ENCODE measurements around the gene ZNF275. TPM values are rescaled to one million over a fixed set of nuclear protein-coding genes. Genes with fewer than 3 reads are reported as not detected.
A peak's percentile ranks its signal among the peaks of the same experiment; 100 is the strongest.

The ZNF275 gene
- total RNA-seq, 2 donors from 2014 or later: 5.2 to 6.2 TPM

DNA sequence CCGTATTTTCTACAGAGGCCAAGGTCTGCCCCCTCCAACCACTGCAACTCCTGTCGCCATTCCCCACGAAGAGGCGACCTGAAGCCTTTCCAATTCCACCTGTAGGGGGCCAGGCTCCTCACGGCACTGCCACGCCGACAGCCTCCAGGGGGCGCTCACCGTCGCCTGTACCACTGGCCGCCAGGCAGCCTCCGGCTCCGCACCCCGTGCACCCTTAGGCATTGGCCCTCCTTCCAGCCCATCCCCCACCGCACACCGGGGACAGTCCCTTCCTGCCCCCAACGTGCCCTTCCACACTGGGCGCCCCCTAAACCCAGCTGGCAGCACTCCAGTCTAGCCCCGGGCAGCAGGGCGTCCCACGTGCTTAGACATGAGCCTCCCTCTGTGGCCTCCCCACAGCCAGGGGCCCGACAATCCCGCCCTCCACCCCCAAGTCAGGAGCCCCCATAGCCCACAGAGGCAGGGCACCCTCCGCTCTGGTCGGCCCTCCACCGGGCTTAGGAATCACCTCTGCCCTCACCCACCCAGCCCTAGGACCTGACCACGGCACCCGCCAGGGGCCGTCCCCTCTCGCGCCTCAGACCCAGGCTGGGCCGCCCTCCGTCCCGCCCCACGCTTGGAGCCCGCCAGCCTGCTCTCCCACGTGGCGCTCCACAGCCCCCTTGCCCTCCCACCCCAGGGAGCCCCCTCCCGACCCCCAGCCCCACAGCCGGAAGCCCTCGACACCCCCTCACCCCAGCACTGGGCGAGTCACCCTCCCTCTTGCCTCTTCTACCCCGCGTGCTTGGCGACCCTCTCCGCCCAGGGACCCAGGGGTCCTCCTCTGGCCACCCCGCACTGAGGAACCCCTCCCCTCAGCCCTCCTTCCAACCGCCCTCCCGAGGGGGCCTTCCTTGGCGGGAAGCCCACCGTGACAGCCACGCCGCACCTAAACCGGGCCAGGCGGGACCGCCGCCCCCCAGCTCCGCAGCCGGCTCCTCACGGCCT, 66.5 kb downstream of the ZNF275 start:
- intact Hi-C loops (cut with DNase I, micrococcal nuclease): no loop called here
- peak in 1 of 2 donors; percentile 50 for DNase-seq
- ATAC-seq: peak; percentile 29

- DNase-seq (no peak), ATAC-seq (no peak)
- intact Hi-C loops (cut with DNase I, micrococcal nuclease): no loop called here
Observed at GRCh38 chrX:153401133-153401764, 67.3 kb downstream of the ZNF275 start, which contains the start of gene PNMA6E. Gene PNMA6E (minus strand): TSS chrX:153401350. CDS start chrX:153398849, 2,501 bp downstream.

Other genes with a start within 250 kb of the ZNF275 start
- not detected for gene MAGEA1, start 154.9 kb upstream of the ZNF275 start, total RNA-seq
- gene PNMA6F, start 12.4 kb upstream of the ZNF275 start, total RNA-seq: not detected
- gene PNMA6E, start 67.2 kb downstream of the ZNF275 start, total RNA-seq: not detected
- under 1 TPM; 0.18 to 0.50 TPM for gene ZFP92, start 77.3 kb downstream of the ZNF275 start, total RNA-seq
- under 1 TPM; 0.42 to 0.73 TPM for gene TREX2, start 111.9 kb downstream of the ZNF275 start, total RNA-seq
- 10 to 100 TPM; 13.0 to 19.0 TPM for gene HAUS7, start 136.4 kb downstream of the ZNF275 start, total RNA-seq
- gene BGN, start 160.8 kb downstream of the ZNF275 start, total RNA-seq: 1 to 10 TPM; 7.8 to 9.9 TPM
- gene ATP2B3, start 183.5 kb downstream of the ZNF275 start, total RNA-seq: under 1 TPM; 0.08 to 0.21 TPM

Measured in left colon (tissue), 2 donors.